ENCODE data around the gene PLS3.
"Not testable (repeated sequence)": the region's sequence is repeated elsewhere in the genome, so short reads cannot be mapped to it uniquely, and the experiment has no call there.

The PLS3 gene

GRCh38 chrX:115616943-115617563, 56.1 kb downstream of the PLS3 start:
- no peak for DNase-seq

GRCh38 chrX:115622534-115622933, 61.6 kb downstream of the PLS3 start:
- no peak for DNase-seq

GRCh38 chrX:115624916-115625315, 63.9 kb downstream of the PLS3 start:
- DNase-seq = no peak

GRCh38 chrX:115625572-115626301, 64.8 kb downstream of the PLS3 start:
- no peak for DNase-seq

- DNase-seq = no peak
Measured at GRCh38 chrX:115630204-115630603, 69.2 kb downstream of the PLS3 start.

- DNase-seq = no peak
Measured at GRCh38 chrX:115632455-115632854, 71.5 kb downstream of the PLS3 start.

- not testable (repeated sequence) for DNase-seq
Measured at GRCh38 chrX:115633397-115633796, 72.4 kb downstream of the PLS3 start.

- DNase-seq = no peak
Measured at GRCh38 chrX:115639334-115639880, 78.4 kb downstream of the PLS3 start.

- no peak for DNase-seq
Measured at GRCh38 chrX:115642311-115642710, 81.3 kb downstream of the PLS3 start.

GRCh38 chrX:115642895-115643530, 82.0 kb downstream of the PLS3 start:
- DNase-seq = no peak

GRCh38 chrX:115644397-115644796, 83.4 kb downstream of the PLS3 start:
- DNase-seq = not testable (repeated sequence)

GRCh38 chrX:115649461-115650063, 88.6 kb downstream of the PLS3 start:
- DNase-seq = no peak

GRCh38 chrX:115650449-115650848, 89.5 kb downstream of the PLS3 start:
- DNase-seq = no peak

GRCh38 chrX:115650916-115651315, 89.9 kb downstream of the PLS3 start:
- DNase-seq = no peak

- no peak for DNase-seq
Measured at GRCh38 chrX:115652221-115652620, 91.2 kb downstream of the PLS3 start.

- DNase-seq = no peak
Measured at GRCh38 chrX:115665122-115665521, 104.1 kb downstream of the PLS3 start.

GRCh38 chrX:115679460-115679859, 118.5 kb downstream of the PLS3 start:
- DNase-seq = no peak

- DNase-seq = no peak
Measured at GRCh38 chrX:115687595-115687994, 126.6 kb downstream of the PLS3 start.

GRCh38 chrX:115689931-115690330, 129.0 kb downstream of the PLS3 start:
- DNase-seq = no peak

GRCh38 chrX:115690511-115691216, 129.7 kb downstream of the PLS3 start:
- peak; percentile 2 for DNase-seq

- no peak for DNase-seq
Measured at GRCh38 chrX:115693476-115693875, 132.5 kb downstream of the PLS3 start.

GRCh38 chrX:115694028-115694427, 133.1 kb downstream of the PLS3 start:
- no peak for DNase-seq

- DNase-seq = no peak
Measured at GRCh38 chrX:115696039-115696438, 135.1 kb downstream of the PLS3 start.
